ENCODE data around the gene MAMLD1. TPM values are rescaled to one million over a fixed set of nuclear protein-coding genes. Genes with fewer than 3 reads are reported as not detected.

Gene MAMLD1
- total and polyA plus RNA-seq, 4 donors: 0.59 to 1.1 (median 0.76) TPM

DNA sequence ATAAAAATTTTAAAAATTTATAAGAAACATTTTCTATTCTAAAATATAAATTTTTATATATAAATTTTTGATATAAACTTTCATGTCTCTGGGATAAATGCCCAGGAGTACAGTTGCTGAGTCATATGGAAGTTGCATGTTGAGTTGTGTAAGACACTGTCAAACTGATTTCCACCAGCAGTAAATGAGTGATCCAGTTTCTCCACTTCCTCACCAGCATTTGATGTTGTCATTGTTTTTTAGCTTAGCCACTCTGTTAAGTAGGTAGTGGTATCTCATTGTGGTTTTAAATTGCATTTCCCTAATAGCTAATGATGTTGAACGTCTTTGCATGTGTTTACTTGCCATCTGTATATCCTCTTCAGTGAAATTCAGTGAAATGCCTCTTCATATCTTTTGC, 66.5 kb downstream of the MAMLD1 start:
- no peak for DNase-seq (ENCODE audit: low spot score)
- H3K9me3 ChIP-seq (ENCODE audit: control insufficient read depth in 4 of 4, low read length in 3 of 4): no peaks in the 10 kb centered on the region
- no peaks in the 10 kb centered on the region for H3K4me1 ChIP-seq (ENCODE audit: control insufficient read depth in 4 of 4, insufficient read depth in 4 of 4, low read length in 3 of 4)
- no peaks in the 10 kb centered on the region for H3K36me3 ChIP-seq (ENCODE audit: control insufficient read depth in 4 of 4, insufficient read depth in 3 of 4, low read depth in 1 of 4, low read length in 3 of 4)
- TF ChIP-seq HNF4A (conservative IDR thresholded peaks at IDR 0.05) (no peak), FOXA1 (IDR thresholded peaks at IDR 0.05) (no peak), RXRA (IDR thresholded peaks at IDR 0.05) (no peak), YY1 (IDR thresholded peaks at IDR 0.05) (no peak), NR2F2 (IDR thresholded peaks at IDR 0.05) (no peak), RAD21 (IDR thresholded peaks at IDR 0.05) (no peak), JUND (IDR thresholded peaks at IDR 0.05) (no peak), FOXA2 (IDR thresholded peaks at IDR 0.05) (no peak), GABPA (IDR thresholded peaks at IDR 0.05 in 1 of 2, conservative IDR thresholded peaks at IDR 0.05 in 1 of 2) (no peak), HNF4G (IDR thresholded peaks at IDR 0.05) (no peak), SP1 (IDR thresholded peaks at IDR 0.05) (no peak), TAF1 (conservative IDR thresholded peaks at IDR 0.05) (no peak), EGR1 (IDR thresholded peaks at IDR 0.05; ENCODE audit: low read depth in 2 of 2) (no peak)
- TF ChIP-seq, protein P1, sequence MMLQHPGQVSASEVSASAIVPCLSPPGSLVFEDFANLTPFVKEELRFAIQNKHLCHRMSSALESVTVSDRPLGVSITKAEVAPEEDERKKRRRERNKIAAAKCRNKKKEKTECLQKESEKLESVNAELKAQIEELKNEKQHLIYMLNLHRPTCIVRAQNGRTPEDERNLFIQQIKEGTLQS (IDR thresholded peaks at IDR 0.05): no peak
- TF ChIP-seq, protein P2, sequence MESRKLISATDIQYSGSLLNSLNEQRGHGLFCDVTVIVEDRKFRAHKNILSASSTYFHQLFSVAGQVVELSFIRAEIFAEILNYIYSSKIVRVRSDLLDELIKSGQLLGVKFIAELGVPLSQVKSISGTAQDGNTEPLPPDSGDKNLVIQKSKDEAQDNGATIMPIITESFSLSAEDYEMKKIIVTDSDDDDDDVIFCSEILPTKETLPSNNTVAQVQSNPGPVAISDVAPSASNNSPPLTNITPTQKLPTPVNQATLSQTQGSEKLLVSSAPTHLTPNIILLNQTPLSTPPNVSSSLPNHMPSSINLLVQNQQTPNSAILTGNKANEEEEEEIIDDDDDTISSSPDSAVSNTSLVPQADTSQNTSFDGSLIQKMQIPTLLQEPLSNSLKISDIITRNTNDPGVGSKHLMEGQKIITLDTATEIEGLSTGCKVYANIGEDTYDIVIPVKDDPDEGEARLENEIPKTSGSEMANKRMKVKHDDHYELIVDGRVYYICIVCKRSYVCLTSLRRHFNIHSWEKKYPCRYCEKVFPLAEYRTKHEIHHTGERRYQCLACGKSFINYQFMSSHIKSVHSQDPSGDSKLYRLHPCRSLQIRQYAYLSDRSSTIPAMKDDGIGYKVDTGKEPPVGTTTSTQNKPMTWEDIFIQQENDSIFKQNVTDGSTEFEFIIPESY (IDR thresholded peaks at IDR 0.05): no peak
- TF ChIP-seq, protein P3, sequence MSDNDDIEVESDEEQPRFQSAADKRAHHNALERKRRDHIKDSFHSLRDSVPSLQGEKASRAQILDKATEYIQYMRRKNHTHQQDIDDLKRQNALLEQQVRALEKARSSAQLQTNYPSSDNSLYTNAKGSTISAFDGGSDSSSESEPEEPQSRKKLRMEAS (IDR thresholded peaks at IDR 0.05): no peak
- TF ChIP-seq, protein P4, sequence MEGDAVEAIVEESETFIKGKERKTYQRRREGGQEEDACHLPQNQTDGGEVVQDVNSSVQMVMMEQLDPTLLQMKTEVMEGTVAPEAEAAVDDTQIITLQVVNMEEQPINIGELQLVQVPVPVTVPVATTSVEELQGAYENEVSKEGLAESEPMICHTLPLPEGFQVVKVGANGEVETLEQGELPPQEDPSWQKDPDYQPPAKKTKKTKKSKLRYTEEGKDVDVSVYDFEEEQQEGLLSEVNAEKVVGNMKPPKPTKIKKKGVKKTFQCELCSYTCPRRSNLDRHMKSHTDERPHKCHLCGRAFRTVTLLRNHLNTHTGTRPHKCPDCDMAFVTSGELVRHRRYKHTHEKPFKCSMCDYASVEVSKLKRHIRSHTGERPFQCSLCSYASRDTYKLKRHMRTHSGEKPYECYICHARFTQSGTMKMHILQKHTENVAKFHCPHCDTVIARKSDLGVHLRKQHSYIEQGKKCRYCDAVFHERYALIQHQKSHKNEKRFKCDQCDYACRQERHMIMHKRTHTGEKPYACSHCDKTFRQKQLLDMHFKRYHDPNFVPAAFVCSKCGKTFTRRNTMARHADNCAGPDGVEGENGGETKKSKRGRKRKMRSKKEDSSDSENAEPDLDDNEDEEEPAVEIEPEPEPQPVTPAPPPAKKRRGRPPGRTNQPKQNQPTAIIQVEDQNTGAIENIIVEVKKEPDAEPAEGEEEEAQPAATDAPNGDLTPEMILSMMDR (IDR thresholded peaks at IDR 0.05; ENCODE audit: low read depth, low read length, missing input control): no peak
- TF ChIP-seq, protein P5, sequence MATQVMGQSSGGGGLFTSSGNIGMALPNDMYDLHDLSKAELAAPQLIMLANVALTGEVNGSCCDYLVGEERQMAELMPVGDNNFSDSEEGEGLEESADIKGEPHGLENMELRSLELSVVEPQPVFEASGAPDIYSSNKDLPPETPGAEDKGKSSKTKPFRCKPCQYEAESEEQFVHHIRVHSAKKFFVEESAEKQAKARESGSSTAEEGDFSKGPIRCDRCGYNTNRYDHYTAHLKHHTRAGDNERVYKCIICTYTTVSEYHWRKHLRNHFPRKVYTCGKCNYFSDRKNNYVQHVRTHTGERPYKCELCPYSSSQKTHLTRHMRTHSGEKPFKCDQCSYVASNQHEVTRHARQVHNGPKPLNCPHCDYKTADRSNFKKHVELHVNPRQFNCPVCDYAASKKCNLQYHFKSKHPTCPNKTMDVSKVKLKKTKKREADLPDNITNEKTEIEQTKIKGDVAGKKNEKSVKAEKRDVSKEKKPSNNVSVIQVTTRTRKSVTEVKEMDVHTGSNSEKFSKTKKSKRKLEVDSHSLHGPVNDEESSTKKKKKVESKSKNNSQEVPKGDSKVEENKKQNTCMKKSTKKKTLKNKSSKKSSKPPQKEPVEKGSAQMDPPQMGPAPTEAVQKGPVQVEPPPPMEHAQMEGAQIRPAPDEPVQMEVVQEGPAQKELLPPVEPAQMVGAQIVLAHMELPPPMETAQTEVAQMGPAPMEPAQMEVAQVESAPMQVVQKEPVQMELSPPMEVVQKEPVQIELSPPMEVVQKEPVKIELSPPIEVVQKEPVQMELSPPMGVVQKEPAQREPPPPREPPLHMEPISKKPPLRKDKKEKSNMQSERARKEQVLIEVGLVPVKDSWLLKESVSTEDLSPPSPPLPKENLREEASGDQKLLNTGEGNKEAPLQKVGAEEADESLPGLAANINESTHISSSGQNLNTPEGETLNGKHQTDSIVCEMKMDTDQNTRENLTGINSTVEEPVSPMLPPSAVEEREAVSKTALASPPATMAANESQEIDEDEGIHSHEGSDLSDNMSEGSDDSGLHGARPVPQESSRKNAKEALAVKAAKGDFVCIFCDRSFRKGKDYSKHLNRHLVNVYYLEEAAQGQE (IDR thresholded peaks at IDR 0.05): no peak
- WGBS: 84% methylated on average over 1 of the region's 1 CpG
- H3K4me3 ChIP-seq (ENCODE audit: low read depth in 1 of 3, low read length in 3 of 3): no peak overlapping the region
- no peak overlapping the region for H3K9ac ChIP-seq (ENCODE audit: low read depth in 1 of 2, low read length in 2 of 2)
- no peaks in the 10 kb centered on the region for H3K27me3 ChIP-seq (ENCODE audit: control insufficient read depth in 4 of 4, insufficient read depth in 4 of 4, low read length in 3 of 4)
- no peak overlapping the region for H3K27ac ChIP-seq (ENCODE audit: low read depth in 1 of 2, low read length in 2 of 2)
